ENCODE measurements around the gene AUTS2.
A peak's percentile ranks its signal among the peaks of the same experiment; 100 is the strongest.

The AUTS2 gene

DNA sequence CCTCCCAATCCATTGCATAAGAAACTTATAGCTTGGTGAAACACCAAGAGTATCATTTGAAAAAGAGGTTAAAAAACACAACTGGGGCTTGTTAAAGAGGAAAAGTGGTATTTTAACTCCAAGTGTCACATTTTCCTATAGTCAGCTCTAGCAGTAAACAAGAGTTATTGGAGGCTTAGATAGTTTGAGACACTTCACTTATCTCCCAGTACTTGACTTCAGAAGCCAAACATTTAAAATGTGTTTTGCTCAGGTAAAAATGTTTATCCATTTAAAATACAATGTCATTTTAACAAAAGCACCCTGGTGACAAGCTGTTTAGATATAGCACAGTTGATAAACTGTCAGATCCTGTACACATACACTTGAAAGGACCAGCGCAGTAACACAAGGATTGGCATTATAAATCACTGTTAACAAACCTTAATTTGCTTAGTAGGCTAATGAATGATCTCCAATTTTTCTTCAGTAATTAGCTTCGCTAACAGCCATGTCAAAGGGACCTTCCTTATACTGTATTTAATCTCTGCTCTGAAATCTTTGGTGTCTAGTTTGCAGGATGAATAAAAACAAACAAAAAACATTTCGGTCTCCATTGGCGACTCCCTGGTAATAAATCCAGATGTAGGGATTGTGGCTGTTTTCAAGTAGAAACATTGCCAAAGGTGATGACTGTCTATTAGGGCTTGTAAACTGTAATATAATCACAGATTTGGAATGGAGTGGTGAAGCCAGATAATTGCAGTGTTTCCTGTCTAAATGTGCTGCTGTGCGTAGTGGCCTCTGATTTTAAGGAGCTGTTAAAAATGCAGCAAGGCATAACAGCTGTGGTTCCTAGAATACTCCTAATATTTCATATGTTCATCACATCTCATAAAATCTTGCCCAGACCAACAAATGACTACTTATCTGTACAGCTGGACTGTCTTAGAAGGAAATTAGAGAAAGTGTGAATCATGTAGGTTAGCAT, 545.1 kb downstream of the AUTS2 start (continued):
- TF ChIP-seq ZNF248 (tag by site-specific recombination; IDR thresholded peaks at IDR 0.05) = no peak
- TF ChIP-seq ZNF239 (tag by site-specific recombination; IDR thresholded peaks at IDR 0.05) = no peak
- TF ChIP-seq ZNF558 (tag by site-specific recombination; IDR thresholded peaks at IDR 0.05) = no peak
- TF ChIP-seq ZNF23 (tag by site-specific recombination; IDR thresholded peaks at IDR 0.05; ENCODE audit: borderline replicate concordance) = no peak
- no peak for TF ChIP-seq SCRT2 (tag by site-specific recombination; IDR thresholded peaks at IDR 0.05)
- no peak for TF ChIP-seq ZNF354C (tag by site-specific recombination; IDR thresholded peaks at IDR 0.05; ENCODE audit: borderline replicate concordance, low read depth)
- TF ChIP-seq ZBTB20 (tag by site-specific recombination; IDR thresholded peaks at IDR 0.05) = no peak
- TF ChIP-seq ZBTB17 (tag by site-specific recombination; IDR thresholded peaks at IDR 0.05) = peak; percentile 84
- TF ChIP-seq, protein P1, sequence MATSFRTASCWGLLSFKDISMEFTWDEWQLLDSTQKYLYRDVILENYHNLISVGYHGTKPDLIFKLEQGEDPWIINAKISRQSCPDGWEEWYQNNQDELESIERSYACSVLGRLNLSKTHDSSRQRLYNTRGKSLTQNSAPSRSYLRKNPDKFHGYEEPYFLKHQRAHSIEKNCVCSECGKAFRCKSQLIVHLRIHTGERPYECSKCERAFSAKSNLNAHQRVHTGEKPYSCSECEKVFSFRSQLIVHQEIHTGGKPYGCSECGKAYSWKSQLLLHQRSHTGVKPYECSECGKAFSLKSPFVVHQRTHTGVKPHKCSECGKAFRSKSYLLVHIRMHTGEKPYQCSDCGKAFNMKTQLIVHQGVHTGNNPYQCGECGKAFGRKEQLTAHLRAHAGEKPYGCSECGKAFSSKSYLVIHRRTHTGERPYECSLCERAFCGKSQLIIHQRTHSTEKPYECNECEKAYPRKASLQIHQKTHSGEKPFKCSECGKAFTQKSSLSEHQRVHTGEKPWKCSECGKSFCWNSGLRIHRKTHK (tag by site-specific recombination; IDR thresholded peaks at IDR 0.05) = no peak
- TF ChIP-seq, protein P2, sequence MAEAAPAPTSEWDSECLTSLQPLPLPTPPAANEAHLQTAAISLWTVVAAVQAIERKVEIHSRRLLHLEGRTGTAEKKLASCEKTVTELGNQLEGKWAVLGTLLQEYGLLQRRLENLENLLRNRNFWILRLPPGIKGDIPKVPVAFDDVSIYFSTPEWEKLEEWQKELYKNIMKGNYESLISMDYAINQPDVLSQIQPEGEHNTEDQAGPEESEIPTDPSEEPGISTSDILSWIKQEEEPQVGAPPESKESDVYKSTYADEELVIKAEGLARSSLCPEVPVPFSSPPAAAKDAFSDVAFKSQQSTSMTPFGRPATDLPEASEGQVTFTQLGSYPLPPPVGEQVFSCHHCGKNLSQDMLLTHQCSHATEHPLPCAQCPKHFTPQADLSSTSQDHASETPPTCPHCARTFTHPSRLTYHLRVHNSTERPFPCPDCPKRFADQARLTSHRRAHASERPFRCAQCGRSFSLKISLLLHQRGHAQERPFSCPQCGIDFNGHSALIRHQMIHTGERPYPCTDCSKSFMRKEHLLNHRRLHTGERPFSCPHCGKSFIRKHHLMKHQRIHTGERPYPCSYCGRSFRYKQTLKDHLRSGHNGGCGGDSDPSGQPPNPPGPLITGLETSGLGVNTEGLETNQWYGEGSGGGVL (tag by site-specific recombination; IDR thresholded peaks at IDR 0.05) = no peak
- TF ChIP-seq, protein P3, sequence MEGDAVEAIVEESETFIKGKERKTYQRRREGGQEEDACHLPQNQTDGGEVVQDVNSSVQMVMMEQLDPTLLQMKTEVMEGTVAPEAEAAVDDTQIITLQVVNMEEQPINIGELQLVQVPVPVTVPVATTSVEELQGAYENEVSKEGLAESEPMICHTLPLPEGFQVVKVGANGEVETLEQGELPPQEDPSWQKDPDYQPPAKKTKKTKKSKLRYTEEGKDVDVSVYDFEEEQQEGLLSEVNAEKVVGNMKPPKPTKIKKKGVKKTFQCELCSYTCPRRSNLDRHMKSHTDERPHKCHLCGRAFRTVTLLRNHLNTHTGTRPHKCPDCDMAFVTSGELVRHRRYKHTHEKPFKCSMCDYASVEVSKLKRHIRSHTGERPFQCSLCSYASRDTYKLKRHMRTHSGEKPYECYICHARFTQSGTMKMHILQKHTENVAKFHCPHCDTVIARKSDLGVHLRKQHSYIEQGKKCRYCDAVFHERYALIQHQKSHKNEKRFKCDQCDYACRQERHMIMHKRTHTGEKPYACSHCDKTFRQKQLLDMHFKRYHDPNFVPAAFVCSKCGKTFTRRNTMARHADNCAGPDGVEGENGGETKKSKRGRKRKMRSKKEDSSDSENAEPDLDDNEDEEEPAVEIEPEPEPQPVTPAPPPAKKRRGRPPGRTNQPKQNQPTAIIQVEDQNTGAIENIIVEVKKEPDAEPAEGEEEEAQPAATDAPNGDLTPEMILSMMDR (tag by site-specific recombination; IDR thresholded peaks at IDR 0.05) = no peak
- TF ChIP-seq ZNF37A (tag by site-specific recombination; IDR thresholded peaks at IDR 0.05) = no peak
- peak; percentile 90 for TF ChIP-seq TCF7L2 (IDR thresholded peaks at IDR 0.05; ENCODE audit: borderline replicate concordance, low read depth, low read length)
- TF ChIP-seq, protein P4, sequence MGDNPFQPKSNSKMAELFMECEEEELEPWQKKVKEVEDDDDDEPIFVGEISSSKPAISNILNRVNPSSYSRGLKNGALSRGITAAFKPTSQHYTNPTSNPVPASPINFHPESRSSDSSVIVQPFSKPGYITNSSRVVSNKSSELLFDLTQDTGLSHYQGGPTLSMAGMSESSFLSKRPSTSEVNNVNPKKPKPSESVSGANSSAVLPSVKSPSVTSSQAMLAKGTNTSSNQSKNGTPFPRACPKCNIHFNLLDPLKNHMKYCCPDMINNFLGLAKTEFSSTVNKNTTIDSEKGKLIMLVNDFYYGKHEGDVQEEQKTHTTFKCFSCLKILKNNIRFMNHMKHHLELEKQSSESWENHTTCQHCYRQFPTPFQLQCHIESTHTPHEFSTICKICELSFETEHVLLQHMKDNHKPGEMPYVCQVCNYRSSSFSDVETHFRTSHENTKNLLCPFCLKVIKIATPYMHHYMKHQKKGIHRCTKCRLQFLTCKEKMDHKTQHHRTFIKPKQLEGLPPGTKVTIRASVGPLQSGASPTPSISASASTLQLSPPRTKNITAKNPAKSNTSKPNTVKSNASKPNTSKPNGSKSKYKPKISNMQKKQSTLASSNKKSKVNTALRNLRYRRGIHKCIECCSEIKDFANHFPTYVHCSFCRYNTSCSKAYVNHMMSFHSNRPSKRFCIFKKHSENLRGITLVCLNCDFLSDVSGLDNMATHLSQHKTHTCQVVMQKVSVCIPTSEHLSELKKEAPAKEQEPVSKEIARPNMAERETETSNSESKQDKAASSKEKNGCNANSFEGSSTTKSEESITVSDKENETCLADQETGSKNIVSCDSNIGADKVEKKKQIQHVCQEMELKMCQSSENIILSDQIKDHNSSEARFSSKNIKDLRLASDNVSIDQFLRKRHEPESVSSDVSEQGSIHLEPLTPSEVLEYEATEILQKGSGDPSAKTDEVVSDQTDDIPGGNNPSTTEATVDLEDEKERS (tag by site-specific recombination; IDR thresholded peaks at IDR 0.05) = no peak
- no peak for TF ChIP-seq ZNF121 (tag by site-specific recombination; IDR thresholded peaks at IDR 0.05)

DNA sequence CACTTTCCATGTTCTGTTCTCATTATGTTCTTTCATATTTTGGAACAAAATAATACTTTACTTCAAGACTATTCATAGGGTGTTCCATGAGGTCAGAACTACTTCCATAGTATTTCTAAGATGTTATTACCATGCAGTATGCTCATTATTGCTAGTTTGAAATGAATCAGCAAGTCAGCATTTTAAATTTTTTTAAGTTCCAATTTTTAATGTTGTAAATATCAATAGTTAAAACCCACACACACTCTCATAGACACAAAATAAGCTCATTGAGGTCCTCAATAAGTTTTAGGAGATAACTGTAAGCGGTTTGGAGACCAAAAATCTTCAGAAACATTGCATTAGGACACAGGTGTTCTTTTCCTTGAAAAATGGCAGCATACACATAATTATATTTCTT, 550.7 kb downstream of the AUTS2 start:
- Histone ChIP-seq H3K9me3 (ENCODE audit: control insufficient read depth, insufficient read depth, low read depth, low read length) (no peaks in the 10 kb centered on the region), H3K27ac (ENCODE audit: extremely low read depth, low read depth, low read length) (no peak overlapping the region), H3K4me1 (ENCODE audit: control insufficient read depth, insufficient read depth, low read length) (peaks cover 20% of the 10 kb centered on the region), H3K36me3 (ENCODE audit: control insufficient read depth in 2 of 2, insufficient read depth in 1 of 2, low read length in 2 of 2) (no peaks in the 10 kb centered on the region), H3K4me3 (ENCODE audit: low read depth, low read length) (no peak overlapping the region)
- CTCF ChIA-PET = interaction anchor here (0.6 to 1.3 kb wide), 2 partner anchors 12 to 338 kb away, joined by 4 read pairs; no protein-coding TSS in a partner anchor
- POLR2A ChIA-PET = no interaction called here
- TF ChIP-seq ZBTB20 (tag by site-specific recombination; IDR thresholded peaks at IDR 0.05) = no peak
- no peak for TF ChIP-seq ZFP3 (tag by site-specific recombination; IDR thresholded peaks at IDR 0.05; ENCODE audit: low read depth)
- TF ChIP-seq ZNF214 (tag by site-specific recombination; IDR thresholded peaks at IDR 0.05; ENCODE audit: borderline replicate concordance) = peak; percentile 82; the same call in 1 of the 2 replicates
- no peak for TF ChIP-seq KLF16 (tag by site-specific recombination; IDR thresholded peaks at IDR 0.05)
- no peak for TF ChIP-seq ZNF366 (tag by site-specific recombination; conservative IDR thresholded peaks at IDR 0.05)
